H1 (cell line): ENCODE measurements around the gene LRCH1. TPM values are rescaled to one million over a fixed set of nuclear protein-coding genes. Genes with fewer than 3 reads are reported as not detected.

Experiments used
- CTCF ChIA-PET: fragments of 300-600 bp; sonication (Branson Sonifier 250); formaldehyde crosslinking; loops from one replicate; lab custom pipeline; 2021; ENCODE audit not compliant: partially characterized antibody; lab: Charles Lee
- POLR2A ChIA-PET: fragments of 300-600 bp; sonication (Branson Sonifier 250); formaldehyde crosslinking; loops from one replicate; lab custom pipeline; 2021; ENCODE audit warnings: inconsistent platforms; ENCODE audit not compliant: partially characterized antibody; lab: Charles Lee
- DNase-seq, 2 experiments: peaks; one replicate each; pipeline versions ENCODE4 v3.0.0 to v3.0.0-alpha.2; 2010 to 2022; ENCODE audit warnings: low spot score in 2 of 2, low read depth in 1 of 2, mixed read lengths in 1 of 2
- FAIRE-seq: peaks from 2 replicates; lab custom pipeline; 2011; peaks lifted over from hg19 to GRCh38; lab: Jason Lieb, UNC
- H2AFZ ChIP-seq: 2 replicates; pipeline ENCODE4 v1.8.1; 2012; ENCODE audit warnings: low read length, inconsistent platforms
- H2AK5ac ChIP-seq: 2 replicates; pipeline ENCODE4 v1.6.1; 2013; ENCODE audit warnings: low read depth, low read length
- H2BK120ac ChIP-seq: replicated peaks from 2 replicates; pipeline ENCODE3; 2013; ENCODE audit warnings: low read depth, low read length, inconsistent platforms
- H2BK12ac ChIP-seq: 2 replicates; pipeline ENCODE4 v1.6.1; 2013; ENCODE audit warnings: low read depth, low read length
- H2BK15ac ChIP-seq: 2 replicates; pipeline ENCODE4 v1.6.1; 2013; ENCODE audit warnings: low read length
- H2BK20ac ChIP-seq: 2 replicates; pipeline ENCODE4 v1.6.1; 2013; ENCODE audit warnings: low read length
- H2BK5ac ChIP-seq: 2 replicates; pipeline ENCODE4 v1.6.1; 2013; ENCODE audit warnings: low read depth, low read length
- H3K14ac ChIP-seq: 2 replicates; pipeline ENCODE4 v1.6.1; 2013; ENCODE audit warnings: inconsistent platforms; ENCODE audit not compliant: insufficient read length
- H3K18ac ChIP-seq: 2 replicates; pipeline ENCODE4 v1.6.1; 2013; ENCODE audit warnings: low read length; ENCODE audit errors: extremely low read depth
- H3K23ac ChIP-seq: 2 replicates; pipeline ENCODE4 v1.6.1; 2013; ENCODE audit warnings: inconsistent platforms; ENCODE audit not compliant: insufficient read length
- H3K23me2 ChIP-seq: 2 replicates; pipeline ENCODE4 v1.6.1; 2013; ENCODE audit warnings: low read depth, low read length
- H3K27ac ChIP-seq: 2 replicates; pipeline ENCODE4 v1.6.1; 2011; ENCODE audit warnings: low read depth, low read length, inconsistent platforms
- H3K27me3 ChIP-seq, 4 experiments: replicated peaks in 1 of 4; 1 replicate in 1 of 4; 2 replicates in 3 of 4; pipeline versions ENCODE4 v1.6.1 to v1.8.1; 2011 to 2013; ENCODE audit warnings: low read length in 3 of 4, mild to moderate bottlenecking in 3 of 4, inconsistent platforms in 2 of 4, mixed read lengths in 2 of 4, moderate library complexity in 1 of 4; ENCODE audit not compliant: control insufficient read depth in 3 of 4, insufficient read depth in 3 of 4; ENCODE audit errors: extremely low read depth in 1 of 4
- H3K36me3 ChIP-seq, 4 experiments: 2 replicates each; pipeline versions ENCODE4 v1.6.1 to v1.8.1; 2011 to 2013; ENCODE audit warnings: mild to moderate bottlenecking in 4 of 4, low read length in 3 of 4, moderate library complexity in 2 of 4, control low read depth in 1 of 4, inconsistent platforms in 1 of 4; ENCODE audit not compliant: insufficient read depth in 4 of 4, control insufficient read depth in 2 of 4
- H3K4ac ChIP-seq: replicated peaks from 2 replicates; pipeline ENCODE3; 2013; ENCODE audit warnings: low read length, low read depth, mixed read lengths, inconsistent platforms; ENCODE audit not compliant: insufficient read length
- H3K4me1 ChIP-seq, 4 experiments: replicated peaks in 1 of 4; 1 replicate in 1 of 4; 2 replicates in 3 of 4; pipeline versions ENCODE4 v1.6.1 to v1.8.1; 2011 to 2013; ENCODE audit warnings: low read length in 3 of 4, inconsistent platforms in 2 of 4, mixed read lengths in 1 of 4; ENCODE audit not compliant: insufficient read depth in 4 of 4, control insufficient read depth in 3 of 4
- H3K4me2 ChIP-seq, 2 experiments: 2 replicates each; pipeline versions ENCODE4 v1.6.1 to v1.8.1; 2011 to 2013; ENCODE audit warnings: low read depth in 2 of 2, low read length in 2 of 2, control low read depth in 1 of 2, inconsistent platforms in 1 of 2, mild to moderate bottlenecking in 1 of 2; ENCODE audit not compliant: insufficient read depth in 1 of 2
- H3K4me3 ChIP-seq, 4 experiments: fragments of 200-600, 300-600 bp in 1 of 4; sonication (generic), shearing (Covaris generic), sonication (Bioruptor Twin) in 1 of 4; 2 replicates each; pipeline versions ENCODE4 v1.5.1 to v1.8.1; 2011 to 2016; ENCODE audit warnings: low read length in 4 of 4, low read depth in 3 of 4, control low read depth in 2 of 4, inconsistent platforms in 2 of 4, mild to moderate bottlenecking in 2 of 4, mixed read lengths in 1 of 4, moderate library complexity in 1 of 4; ENCODE audit not compliant: insufficient read depth in 2 of 4; ENCODE audit errors: extremely low read depth in 1 of 4
- H3K56ac ChIP-seq: replicated peaks from 2 replicates; pipeline ENCODE3; 2013; ENCODE audit warnings: low read depth, mild to moderate bottlenecking, mixed read lengths, low read length, inconsistent platforms; ENCODE audit not compliant: insufficient read length
- H3K79me1 ChIP-seq: 2 replicates; pipeline ENCODE4 v1.6.1; 2013; ENCODE audit warnings: low read depth, low read length, control low read depth
- H3K79me2 ChIP-seq, 2 experiments: 2 replicates each; pipeline versions ENCODE4 v1.6.1 to v1.8.1; 2012 to 2013; ENCODE audit warnings: low read length in 2 of 2, mild to moderate bottlenecking in 2 of 2, inconsistent platforms in 1 of 2; ENCODE audit not compliant: insufficient read depth in 2 of 2, control insufficient read depth in 1 of 2
- H3K9ac ChIP-seq, 4 experiments: replicated peaks in 1 of 4; 1 replicate in 1 of 4; 2 replicates in 3 of 4; pipeline versions ENCODE4 v1.6.1 to v1.8.1; 2011 to 2013; ENCODE audit warnings: low read depth in 3 of 4, low read length in 3 of 4, control low read depth in 2 of 4, mild to moderate bottlenecking in 2 of 4, moderate library complexity in 2 of 4, inconsistent platforms in 1 of 4; ENCODE audit errors: extremely low read depth in 1 of 4
- H3K9me3 ChIP-seq, 2 experiments: 2 replicates each; pipeline versions ENCODE4 v1.6.1 to v1.8.1; 2012 to 2013; ENCODE audit warnings: mild to moderate bottlenecking in 2 of 2, moderate library complexity in 2 of 2, control low read depth in 1 of 2, inconsistent platforms in 1 of 2, low read depth in 1 of 2, low read length in 1 of 2, mixed read lengths in 1 of 2; ENCODE audit not compliant: insufficient read depth in 2 of 2
- H4K20me1 ChIP-seq, 2 experiments: replicated peaks in 1 of 2; 2 replicates each; pipeline versions ENCODE3 to v1.8.1; 2011 to 2013; ENCODE audit warnings: inconsistent platforms in 2 of 2, low read length in 2 of 2, mild to moderate bottlenecking in 1 of 2; ENCODE audit not compliant: insufficient read depth in 2 of 2, control insufficient read depth in 1 of 2
- H4K5ac ChIP-seq: 2 replicates; pipeline ENCODE4 v1.6.1; 2013; ENCODE audit warnings: low read length, low read depth, mixed read lengths, inconsistent platforms; ENCODE audit not compliant: insufficient read length
- H4K8ac ChIP-seq: 2 replicates; pipeline ENCODE4 v1.8.0; 2013; ENCODE audit warnings: mild to moderate bottlenecking, moderate library complexity, low read length, inconsistent platforms; ENCODE audit not compliant: insufficient read depth; ENCODE audit errors: extremely low read depth
- H4K91ac ChIP-seq: replicated peaks from 2 replicates; pipeline ENCODE3; 2013; ENCODE audit warnings: low read length, mixed read lengths, inconsistent platforms; ENCODE audit not compliant: insufficient read length
- ATF3 ChIP-seq: IDR thresholded peaks from 2 replicates; pipeline ENCODE4 v1.6.1; 2011; ENCODE audit warnings: low read depth, mild to moderate bottlenecking, low read length; ENCODE audit not compliant: insufficient read depth
- CEBPB ChIP-seq: IDR thresholded peaks from 2 replicates; pipeline ENCODE4 v1.6.1; 2012; ENCODE audit warnings: low read depth, low read length
- CHD1 ChIP-seq: IDR thresholded peaks from 2 replicates; pipeline ENCODE4 v1.6.1; 2012; ENCODE audit warnings: low read depth, low read length, improper control_type of control experiment
- CTCF ChIP-seq, 3 experiments: IDR thresholded peaks; 1 replicate in 2 of 3; 2 replicates in 1 of 3; pipeline versions ENCODE4 v1.5.1 to v1.6.1; 2011; ENCODE audit warnings: low read length in 3 of 3, mild to moderate bottlenecking in 3 of 3, inconsistent platforms in 2 of 3, low read depth in 1 of 3, moderate library complexity in 1 of 3; ENCODE audit not compliant: insufficient read depth in 1 of 3; ENCODE audit errors: control extremely low read depth in 1 of 3
- EZH2 ChIP-seq: fragments of 200-600 bp; sonication (generic); IDR thresholded peaks from 2 replicates; pipeline ENCODE4 v1.7.1; 2012; ENCODE audit warnings: low read depth, mild to moderate bottlenecking, moderate library complexity, low read length, inconsistent platforms; ENCODE audit not compliant: severe bottlenecking
- NANOG ChIP-seq: IDR thresholded peaks from 2 replicates; pipeline ENCODE4 v1.6.1; 2011; ENCODE audit warnings: low read length, low read depth, mild to moderate bottlenecking, inconsistent platforms; ENCODE audit not compliant: insufficient read depth, poor library complexity, severe bottlenecking
- NRF1 ChIP-seq: IDR thresholded peaks from 2 replicates; pipeline ENCODE4 v1.6.1; 2011; ENCODE audit warnings: mild to moderate bottlenecking, low read depth, low read length, improper control_type of control experiment
- PHF8 ChIP-seq: fragments of 200-600 bp; sonication (generic); conservative IDR thresholded peaks from 2 replicates; pipeline ENCODE4 v1.7.1; 2012; ENCODE audit warnings: low read depth, mild to moderate bottlenecking, inconsistent platforms, low read length, moderate library complexity
- POU5F1 ChIP-seq: IDR thresholded peaks from 2 replicates; pipeline ENCODE4 v1.6.1; 2011; ENCODE audit warnings: low read depth, mild to moderate bottlenecking, low read length, moderate library complexity
- SAP30 ChIP-seq: fragments of 300-600 bp; sonication (generic); IDR thresholded peaks from 2 replicates; pipeline ENCODE4 v1.7.1; 2012; ENCODE audit warnings: low read length, moderate library complexity, mild to moderate bottlenecking, inconsistent platforms; ENCODE audit not compliant: insufficient read depth, insufficient replicate concordance
- ZNF274 ChIP-seq: IDR thresholded peaks from 2 replicates; pipeline ENCODE4 v1.7.0; 2012; ENCODE audit warnings: low read length, borderline replicate concordance; ENCODE audit errors: extremely low read depth
- WGBS, 2 experiments: shearing (Covaris generic) in 1 of 2; methylation state at CpG; one replicate each; pipeline versions ENCODE4 v1.1.6 to v1.1.7; 2013 to 2015; ENCODE audit warnings: low lambda C conversion rate in 2 of 2, mixed read lengths in 2 of 2, inconsistent platforms in 1 of 2, low coverage in 1 of 2, missing lambda C conversion rate in 1 of 2; ENCODE audit not compliant: insufficient replicate concordance in 2 of 2, insufficient coverage in 1 of 2, insufficient read length in 1 of 2; ENCODE audit errors: extremely low coverage in 1 of 2, missing lambda C conversion rate in 1 of 2; 5-methylcytosine and 5-hydroxymethylcytosine counted together
- polyA plus RNA-seq, 7 experiments: library from polyadenylated mRNA; depleted of rRNA in 3 of 7; stranded (reverse) in 5 of 7; unstranded in 2 of 7; fragments of >200 nt in 5 of 7; fragments of 200-250 nt in 2 of 7; gene quantifications; 1 replicate in 5 of 7; 2 replicates in 1 of 7; 4 replicates in 1 of 7; pipeline versions ENCODE4 v1.2.1 to v1.2.3, GENCODE V29; 2011 to 2013; ENCODE audit warnings: missing spikeins in 2 of 7, mixed read lengths in 2 of 7
- total RNA-seq: library from RNA; stranded (reverse); fragmentation: NEBNext Ultra II Directional; extraction: Animal tissue kit (Norgen Biotek cat#: 25700); gene quantifications from 2 replicates; pipeline ENCODE4 v1.2.1, GENCODE V29; 2021

LRCH1 gene
- total and polyA plus RNA-seq, 2 of the 8 experiments (the other 6 are each of a cell fraction or from before 2014, with no cell fraction given) = 3.0 to 10.1 TPM

GRCh38 chr13:46782691-46783090, 229.7 kb downstream of the LRCH1 start:
- 96% methylated on average over 2 of the region's 2 CpGs; no CpG with 5 or more reads in 1 of the 2 experiments for WGBS, 2 experiments
- Histone ChIP-seq H3K23ac (no peak overlapping the region), H3K4me3 (no peak overlapping the region), H3K9me3 (no peaks in the 10 kb centered on the region), H3K56ac (no peak overlapping the region), H3K9ac (no peak overlapping the region), H4K91ac (no peak overlapping the region), H4K8ac (no peak overlapping the region), H3K4me1 (no peaks in the 10 kb centered on the region), H3K14ac (no peak overlapping the region), H3K27ac (no peak overlapping the region), H3K4ac (no peak overlapping the region), H2BK20ac (no peak overlapping the region), H2AFZ (no peak overlapping the region), H3K27me3 (no peaks in the 10 kb centered on the region), H4K20me1 (no peaks in the 10 kb centered on the region), H2BK120ac (no peak overlapping the region), H2AK5ac (no peak overlapping the region), H3K18ac (no peak overlapping the region), H3K79me1 (no peaks in the 10 kb centered on the region), H2BK5ac (no peak overlapping the region), H2BK12ac (no peak overlapping the region), H3K36me3 (peaks cover 0 to 73% (median 12%) of the 10 kb centered on the region in 4 experiments; a peak in 7 of 8 replicates), H3K23me2 (no peaks in the 10 kb centered on the region), H4K5ac (no peak overlapping the region), H3K4me2 (no peak overlapping the region), H2BK15ac (no peak overlapping the region), H3K79me2 (no peaks in the 10 kb centered on the region)
- ChIA-PET CTCF (no interaction called here), POLR2A (no interaction called here)
- DNase-seq = no peak
- FAIRE-seq = no peak
- TF ChIP-seq CEBPB (no peak), POU5F1 (no peak), CHD1 (no peak), ATF3 (no peak), CTCF (IDR thresholded peaks at IDR 0.05; ENCODE audit: control extremely low read depth in 1 of 3, insufficient read depth in 1 of 3, low read depth in 1 of 3, low read length in 3 of 3) (no peak), EZH2 (no peak), PHF8 (no peak), NRF1 (no peak), SAP30 (no peak), ZNF274 (no peak), NANOG (no peak)
